GM12874 (cell line): Measurements from ENCODE around the gene BOLA3.

Experiments
- CTCF ChIP-seq: IDR thresholded peaks from 2 replicates; pipeline ENCODE4 v1.5.1; 2011; ENCODE audit warnings: low read depth, mild to moderate bottlenecking, control low read depth, low read length, moderate library complexity; ENCODE audit not compliant: insufficient read depth

The BOLA3 gene

GRCh38 chr2:74099271-74099670 is 48.4 kb downstream of the BOLA3 start:
- no peak for TF ChIP-seq CTCF

- no peak for TF ChIP-seq CTCF
Measured at GRCh38 chr2:74097574-74097973, 50.1 kb downstream of the BOLA3 start.

GRCh38 chr2:74096052-74096451 is 51.7 kb downstream of the BOLA3 start:
- TF ChIP-seq CTCF, result no peak

GRCh38 chr2:74095632-74096031 is 52.1 kb downstream of the BOLA3 start:
- no peak for TF ChIP-seq CTCF

GRCh38 chr2:74094291-74094690 is 53.4 kb downstream of the BOLA3 start:
- TF ChIP-seq CTCF, result no peak

GRCh38 chr2:74093840-74094239 is 53.9 kb downstream of the BOLA3 start:
- no peak for TF ChIP-seq CTCF

- no peak for TF ChIP-seq CTCF
Measured at GRCh38 chr2:74093426-74093825, 54.3 kb downstream of the BOLA3 start.

- TF ChIP-seq CTCF, result no peak
Measured at GRCh38 chr2:74092275-74092674, 55.4 kb downstream of the BOLA3 start.
